Esophagus squamous epithelium (tissue), 4 donors: ENCODE data around the gene LRRN4.

ENCODE experiments used
- CTCF ChIP-seq, 6 experiments: fragments of 450-650 bp in 4 of 6; fragments of 200-600 bp in 2 of 6; sonication (generic) in 2 of 6; IDR thresholded peaks; one replicate each; pipeline ENCODE4 v1.5.1; 2016 to 2019; ENCODE audit warnings: antibody characterized with exemption in 6 of 6, mild to moderate bottlenecking in 4 of 6, moderate library complexity in 4 of 6
- POLR2A ChIP-seq, 4 donors: fragments of 450-650 bp; IDR thresholded peaks; one replicate each; pipeline ENCODE4 v1.6.1; 2017; ENCODE audit warnings: antibody characterized with exemption in 4 of 4, mild to moderate bottlenecking in 4 of 4, moderate library complexity in 3 of 4

GRCh38 chr20:6094565-6094964 is 40.7 kb upstream of the LRRN4 start:
- TF ChIP-seq POLR2A (IDR thresholded peaks at IDR 0.05) (no peak), CTCF (IDR thresholded peaks at IDR 0.05) (no peak)
